Colon (tissue), 2 donors: Measurements from ENCODE around the gene KLK14.

Experiments
- FAIRE-seq: peaks from 2 replicates; lab custom pipeline; 2012; peaks lifted over from hg19 to GRCh38; lab: Jason Lieb, UNC
- donor health status: control.
- donor health status: control.

Gene KLK14

GRCh38 chr19:51040151-51040550 lies 42.5 kb downstream of the KLK14 start:
- no peak for FAIRE-seq

GRCh38 chr19:51036519-51036918 lies 46.2 kb downstream of the KLK14 start:
- no peak for FAIRE-seq

GRCh38 chr19:51034704-51035103 lies 48.0 kb downstream of the KLK14 start, which contains the start of gene KLK12:
Gene KLK12, minus strand, starts transcription at chr19:51035002. Its CDS starts 381 bp downstream, at chr19:51034621.
- FAIRE-seq = no peak

GRCh38 chr19:51031880-51032225 lies 50.8 kb downstream of the KLK14 start:
- no peak for FAIRE-seq

- FAIRE-seq = no peak
Observed at GRCh38 chr19:51031220-51031879, 51.3 kb downstream of the KLK14 start.

GRCh38 chr19:51030631-51031030 lies 52.1 kb downstream of the KLK14 start:
- no peak for FAIRE-seq

GRCh38 chr19:51029718-51030117 lies 53.0 kb downstream of the KLK14 start:
- no peak for FAIRE-seq
